Erythroblast (primary cell): Measurements from ENCODE around the gene ADI1.

Source experiments
- GATA1 ChIP-seq: IDR thresholded peaks from 2 replicates; pipeline ENCODE4 v1.6.1; 2011; ENCODE audit warnings: low read depth, mild to moderate bottlenecking, control low read depth, low read length, moderate library complexity
- POLR2A ChIP-seq: IDR thresholded peaks from 2 replicates; pipeline ENCODE4 v1.6.1; 2011; ENCODE audit warnings: mild to moderate bottlenecking, low read length

- no peak for TF ChIP-seq POLR2A
- no peak for TF ChIP-seq GATA1
These were observed 28.9 kb downstream of the ADI1 start for GRCh38 chr2:3490191-3491170.
